PC-9 (cell line): Measurements from ENCODE around the gene CHRNA4.

Experiments
- CTCF ChIP-seq: fragments of 200-600 bp; sonication (generic); conservative IDR thresholded peaks from 2 replicates; pipeline ENCODE4 v1.6.1; 2017; ENCODE audit warnings: mixed run types, antibody characterized with exemption, mild to moderate bottlenecking, moderate library complexity
- EZH2 ChIP-seq: fragments of 200-600 bp; sonication (generic); IDR thresholded peaks from 2 replicates; pipeline ENCODE4 v1.8.0; 2017; ENCODE audit warnings: antibody characterized with exemption, low read depth

GRCh38 chr20:63399596-63400375 lies 38.6 kb upstream of the CHRNA4 start:
- TF ChIP-seq CTCF (no peak), EZH2 (no peak)
